ENCODE results near the gene PLXNA1. TPM values are rescaled to one million over a fixed set of nuclear protein-coding genes. Genes with fewer than 3 reads are reported as not detected.
A peak's percentile ranks its signal among the peaks of the same experiment; 100 is the strongest.

PLXNA1 gene
- total RNA-seq, 1 donor from 2014 or later: 23.2 TPM

- ATAC-seq (ENCODE audit: poor library complexity) (no peak), DNase-seq (no peak)
- intact Hi-C loops (cut with DNase I): no loop called here
Observed at GRCh38 chr3:126963261-126964190, 19.4 kb upstream of the PLXNA1 start.

GRCh38 chr3:126964261-126964660 is 18.7 kb upstream of the PLXNA1 start:
- no peak for DNase-seq

GRCh38 chr3:126964950-126965349 is 18.0 kb upstream of the PLXNA1 start:
- DNase-seq (no peak), ATAC-seq (ENCODE audit: poor library complexity) (no peak)
- intact Hi-C loops (cut with DNase I): no loop called here

More at GRCh38 chr3:126964261-126964660, 18.7 kb upstream of the PLXNA1 start:
- intact Hi-C loops (cut with DNase I): no loop called here
- ATAC-seq (ENCODE audit: poor library complexity): no peak

GRCh38 chr3:126965526-126966080 is 17.3 kb upstream of the PLXNA1 start:
- intact Hi-C loops (cut with DNase I): no loop called here

GRCh38 chr3:126967386-126967785 is 15.5 kb upstream of the PLXNA1 start:
- ATAC-seq (ENCODE audit: poor library complexity) (no peak), DNase-seq (no peak)
- intact Hi-C loops (cut with DNase I): no loop called here

More at GRCh38 chr3:126965526-126966080, 17.3 kb upstream of the PLXNA1 start:
- no peak for DNase-seq
- ATAC-seq (ENCODE audit: poor library complexity): no peak

GRCh38 chr3:126968391-126969390 is 14.2 kb upstream of the PLXNA1 start:
- intact Hi-C loops (cut with DNase I): no loop called here
- DNase-seq (peak; percentile 16), ATAC-seq (ENCODE audit: poor library complexity) (no peak)

GRCh38 chr3:126969586-126969985 is 13.3 kb upstream of the PLXNA1 start:
- intact Hi-C loops (cut with DNase I): no loop called here
- DNase-seq (no peak), ATAC-seq (ENCODE audit: poor library complexity) (no peak)

GRCh38 chr3:126970101-126970500 is 12.8 kb upstream of the PLXNA1 start:
- intact Hi-C loops (cut with DNase I): no loop called here
- DNase-seq (no peak), ATAC-seq (ENCODE audit: poor library complexity) (no peak)

- ATAC-seq (ENCODE audit: poor library complexity) (no peak), DNase-seq (no peak)
- intact Hi-C loops (cut with DNase I): no loop called here
Observed at GRCh38 chr3:126970921-126971320, 12.0 kb upstream of the PLXNA1 start.

GRCh38 chr3:126971891-126972351 is 11.0 kb upstream of the PLXNA1 start:
- DNase-seq (peak; percentile 83), ATAC-seq (ENCODE audit: poor library complexity) (peak; percentile 82)
- intact Hi-C loops (cut with DNase I): no loop called here

- ATAC-seq (ENCODE audit: poor library complexity) (no peak), DNase-seq (peak; percentile 24)
- intact Hi-C loops (cut with DNase I): no loop called here
Observed at GRCh38 chr3:126972866-126973265, 10.0 kb upstream of the PLXNA1 start.

GRCh38 chr3:126973814-126974213 is 9.1 kb upstream of the PLXNA1 start:
- ATAC-seq (ENCODE audit: poor library complexity) (no peak), DNase-seq (no peak)
- intact Hi-C loops (cut with DNase I): no loop called here

GRCh38 chr3:126974756-126975155 is 8.2 kb upstream of the PLXNA1 start:
- intact Hi-C loops (cut with DNase I): no loop called here
- DNase-seq (no peak), ATAC-seq (ENCODE audit: poor library complexity) (no peak)

- intact Hi-C loops (cut with DNase I): no loop called here
- DNase-seq (no peak), ATAC-seq (ENCODE audit: poor library complexity) (no peak)
Observed at GRCh38 chr3:126976906-126977305, 6.0 kb upstream of the PLXNA1 start.

- intact Hi-C loops (cut with DNase I): no loop called here
- DNase-seq: no peak
- ATAC-seq (ENCODE audit: poor library complexity): no peak
Observed at GRCh38 chr3:126977821-126978220, 5.1 kb upstream of the PLXNA1 start.

GRCh38 chr3:126978291-126978690 is 4.6 kb upstream of the PLXNA1 start:
- no peak for ATAC-seq (ENCODE audit: poor library complexity)
- intact Hi-C loops (cut with DNase I): no loop called here
- DNase-seq: no peak

GRCh38 chr3:126979046-126979628 is 3.8 kb upstream of the PLXNA1 start:
- intact Hi-C loops (cut with DNase I): no loop called here
- ATAC-seq (ENCODE audit: poor library complexity): no peak
- DNase-seq: no peak

- ATAC-seq (ENCODE audit: poor library complexity): no peak
- no peak for DNase-seq
- intact Hi-C loops (cut with DNase I): loop anchor here (5.0 kb wide), 1 partner anchor 298 kb away; no protein-coding TSS in a partner anchor
Observed at GRCh38 chr3:126980266-126980811, 2.6 kb upstream of the PLXNA1 start.

Measured in Right ventricle myocardium superior (tissue), 1 donor.